HG03469 (cell line): Measurements from ENCODE around the gene DCAKD.

ENCODE experiments used
- ATAC-seq: cut with Tn5 transposase; IDR thresholded peaks from one replicate; pipeline ENCODE4 v1.9.1; 2021; ENCODE audit warnings: mild to moderate bottlenecking, moderate library complexity, moderate number of reproducible peaks; ENCODE audit not compliant: unreplicated experiment

DCAKD gene

DNA sequence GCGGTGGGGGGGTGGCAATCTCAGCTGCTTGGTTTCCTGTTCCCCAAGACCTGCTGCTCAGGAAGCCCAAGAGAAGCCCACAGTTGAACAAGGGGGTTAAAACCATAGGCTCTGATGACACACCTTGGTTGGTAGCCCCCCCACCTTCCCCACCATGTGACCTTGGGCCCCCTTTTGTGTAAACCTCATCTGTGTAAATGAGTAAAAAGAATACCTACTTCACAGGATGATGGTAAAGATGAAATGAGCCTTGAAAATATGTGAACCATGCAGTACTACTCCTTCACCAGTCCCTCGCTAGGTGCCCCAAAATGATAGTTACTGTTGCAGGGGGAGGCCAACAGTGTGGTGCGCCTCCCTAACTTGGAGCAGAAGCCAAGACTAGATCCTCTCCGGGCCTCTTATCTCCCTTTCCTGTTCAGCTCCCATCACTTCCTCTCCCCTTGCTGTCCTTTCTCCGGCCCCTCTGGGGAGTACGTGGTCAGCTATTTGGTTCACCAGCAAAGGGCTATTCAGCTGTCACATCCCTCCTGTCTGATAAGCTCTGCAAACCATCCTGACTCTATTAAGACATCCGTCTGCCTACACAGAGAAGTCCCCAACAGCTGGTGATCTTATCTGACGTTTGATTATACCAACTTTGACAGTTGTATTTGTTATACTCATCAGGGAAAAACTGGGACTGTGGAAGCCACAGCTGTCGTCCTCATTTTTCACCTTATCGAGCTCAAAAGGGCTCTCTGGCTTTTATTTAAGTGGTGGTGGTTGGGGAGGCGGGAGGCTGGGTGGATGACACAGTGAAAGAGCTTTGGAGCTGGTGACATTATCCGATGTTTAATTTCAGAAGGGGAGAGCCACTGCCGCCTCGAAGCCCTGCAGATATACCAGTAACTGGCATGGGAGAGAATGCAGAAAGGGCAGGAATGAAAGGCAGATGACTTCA lies 19.9 kb downstream of the DCAKD start:
- no peak for ATAC-seq

- no peak for ATAC-seq
These were observed 20.7 kb downstream of the DCAKD start for GRCh38 chr17:45030733-45031132.

GRCh38 chr17:45029758-45030423 lies 21.5 kb downstream of the DCAKD start:
- ATAC-seq, result no peak

DNA sequence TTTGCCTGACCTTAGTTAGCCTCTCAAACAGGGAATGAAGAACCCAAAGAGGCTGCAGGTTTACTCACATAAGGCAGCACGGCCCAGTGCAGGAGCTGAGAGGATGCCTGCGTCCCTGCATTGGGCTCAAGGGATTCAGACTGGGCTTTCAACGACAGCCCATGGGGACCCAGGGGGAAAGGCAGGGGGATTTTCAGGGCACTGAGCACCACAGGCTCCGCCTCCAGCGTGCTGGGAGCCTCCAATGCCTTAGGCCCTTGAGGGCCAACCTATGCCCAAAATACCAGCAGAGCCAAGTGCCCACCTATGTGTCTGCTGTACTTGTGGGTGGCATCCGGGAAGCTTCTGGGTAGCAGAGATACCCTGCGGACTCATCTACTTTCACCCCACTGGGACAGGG lies 22.3 kb downstream of the DCAKD start:
- no peak for ATAC-seq

DNA sequence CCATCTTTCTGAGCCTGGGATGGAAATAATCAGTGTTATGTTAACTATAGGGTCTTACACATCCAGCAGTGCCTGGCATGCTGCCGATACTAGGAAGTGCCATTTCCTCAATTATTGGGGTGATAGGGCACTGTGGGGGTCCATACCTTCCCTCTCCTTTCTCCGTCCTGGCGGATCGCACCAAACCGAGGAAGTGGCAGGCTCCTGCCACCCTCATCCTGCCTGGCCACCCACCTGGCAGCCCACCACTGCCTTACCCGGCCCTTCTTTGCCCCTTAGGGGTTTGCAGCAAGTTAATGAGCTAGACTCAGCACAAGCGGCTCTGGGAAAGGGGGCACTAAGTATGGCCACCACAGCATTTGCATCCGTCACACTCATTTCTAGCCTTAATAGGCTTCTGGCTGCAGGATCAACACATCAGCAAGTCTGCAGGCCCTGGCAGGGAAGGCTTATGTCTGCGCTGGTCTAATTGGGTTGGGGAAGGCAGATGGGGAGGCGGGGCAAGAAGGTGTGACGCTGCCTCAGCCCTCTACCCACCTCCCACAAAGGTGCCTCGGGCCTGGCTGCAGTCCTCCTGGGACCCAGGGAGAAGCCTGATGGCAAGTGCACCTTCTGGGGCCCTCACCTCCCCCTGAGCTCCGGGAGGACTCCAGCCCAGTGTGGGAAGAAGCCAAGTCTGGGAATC lies 28.6 kb downstream of the DCAKD start:
- no peak for ATAC-seq

DNA sequence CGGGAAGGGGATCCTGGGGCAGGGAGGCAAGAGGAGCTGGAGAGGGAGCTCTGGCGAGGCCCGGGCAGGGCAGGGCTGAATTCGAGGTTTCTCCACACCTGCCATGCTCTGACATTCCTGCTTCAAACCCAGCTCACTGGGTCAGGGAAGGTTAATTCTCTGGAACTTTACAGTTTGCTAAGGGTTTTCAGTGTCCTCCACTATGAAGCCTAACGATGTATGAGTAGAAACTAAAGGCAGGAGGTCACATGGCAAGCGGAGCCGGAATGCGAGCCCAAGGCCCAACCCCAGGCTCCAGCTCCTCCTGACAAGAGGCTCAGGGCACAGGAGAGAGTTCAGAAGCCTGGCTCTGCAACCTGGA lies 29.2 kb downstream of the DCAKD start:
- no peak for ATAC-seq

- no peak for ATAC-seq
These were observed 29.7 kb downstream of the DCAKD start for GRCh38 chr17:45021607-45022287.

- ATAC-seq, result no peak
These were observed 30.9 kb downstream of the DCAKD start for GRCh38 chr17:45020354-45021138.

- no peak for ATAC-seq
These were observed 32.4 kb downstream of the DCAKD start for GRCh38 chr17:45018848-45019711.

GRCh38 chr17:45018514-45018847 lies 33.0 kb downstream of the DCAKD start:
- no peak for ATAC-seq

DNA sequence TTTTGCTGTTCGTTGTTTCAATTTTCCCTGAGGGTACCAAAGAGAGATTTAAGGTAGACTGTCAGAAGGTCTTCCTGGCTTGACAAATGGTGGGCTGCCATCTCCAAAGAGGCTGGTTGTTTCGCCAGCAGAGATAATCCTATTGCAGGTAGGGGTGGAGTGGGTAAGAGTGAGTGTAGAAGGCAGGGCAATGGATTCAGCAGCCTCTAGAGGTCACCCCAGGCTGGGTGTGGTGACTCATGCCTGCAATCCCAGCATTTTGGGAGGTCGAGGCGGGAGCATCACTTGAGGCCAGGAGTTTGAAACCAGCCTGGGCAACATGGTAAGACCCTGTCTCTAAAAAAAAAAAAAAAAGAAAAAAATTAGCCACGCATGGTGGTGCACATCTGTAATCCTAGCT lies 34.6 kb downstream of the DCAKD start:
- ATAC-seq, result no peak

- no peak for ATAC-seq
These were observed 35.2 kb downstream of the DCAKD start for GRCh38 chr17:45016237-45016636.

DNA sequence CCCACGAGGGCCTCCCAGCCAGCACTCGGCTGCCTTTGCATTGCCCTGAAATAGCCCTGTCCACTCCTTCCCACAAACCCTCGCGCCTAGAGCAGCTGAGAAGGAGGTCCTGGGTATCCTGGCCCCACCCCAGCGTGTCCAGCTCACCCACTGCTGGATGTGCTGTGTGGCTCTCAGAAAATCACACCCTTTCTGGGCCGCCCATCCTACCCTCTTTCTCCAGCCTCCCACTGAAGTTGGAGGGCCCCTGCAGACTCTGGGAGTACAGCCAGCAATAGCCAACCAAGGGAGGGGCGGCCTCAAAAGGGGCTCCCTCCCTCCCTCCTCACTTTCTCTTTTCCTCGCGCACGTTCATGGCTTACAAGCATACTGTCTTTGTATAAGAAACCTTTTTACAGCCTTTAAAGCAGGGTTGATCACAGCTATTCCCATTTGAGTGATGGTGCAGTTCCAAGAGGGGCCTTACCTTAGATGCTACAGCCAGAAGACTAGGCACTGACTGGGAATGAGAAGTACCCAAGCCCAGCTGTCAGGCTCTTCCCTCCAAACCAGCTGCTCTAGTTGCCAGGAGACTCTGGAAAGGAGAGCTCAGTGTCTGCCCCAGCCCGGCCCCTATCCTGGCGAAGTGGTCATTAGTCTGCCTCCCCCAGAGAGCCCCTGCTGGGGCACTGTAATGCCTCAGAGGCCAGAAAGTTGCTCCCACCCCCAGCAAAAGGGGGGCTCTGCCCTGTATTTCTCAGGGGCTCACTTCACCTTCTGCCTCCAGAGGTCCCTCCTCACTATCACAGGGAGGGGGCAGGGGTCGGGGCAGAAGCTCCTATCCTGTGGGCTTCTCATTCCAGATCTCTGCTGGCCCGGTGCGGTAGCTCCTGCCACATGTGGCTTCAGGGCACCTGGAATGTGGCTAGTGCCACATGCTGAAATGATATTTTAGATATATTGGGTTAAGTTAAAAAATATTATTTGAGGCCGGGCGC lies 38.1 kb downstream of the DCAKD start:
- ATAC-seq, result no peak

GRCh38 chr17:45011767-45012166 lies 39.7 kb downstream of the DCAKD start:
- no peak for ATAC-seq

DNA sequence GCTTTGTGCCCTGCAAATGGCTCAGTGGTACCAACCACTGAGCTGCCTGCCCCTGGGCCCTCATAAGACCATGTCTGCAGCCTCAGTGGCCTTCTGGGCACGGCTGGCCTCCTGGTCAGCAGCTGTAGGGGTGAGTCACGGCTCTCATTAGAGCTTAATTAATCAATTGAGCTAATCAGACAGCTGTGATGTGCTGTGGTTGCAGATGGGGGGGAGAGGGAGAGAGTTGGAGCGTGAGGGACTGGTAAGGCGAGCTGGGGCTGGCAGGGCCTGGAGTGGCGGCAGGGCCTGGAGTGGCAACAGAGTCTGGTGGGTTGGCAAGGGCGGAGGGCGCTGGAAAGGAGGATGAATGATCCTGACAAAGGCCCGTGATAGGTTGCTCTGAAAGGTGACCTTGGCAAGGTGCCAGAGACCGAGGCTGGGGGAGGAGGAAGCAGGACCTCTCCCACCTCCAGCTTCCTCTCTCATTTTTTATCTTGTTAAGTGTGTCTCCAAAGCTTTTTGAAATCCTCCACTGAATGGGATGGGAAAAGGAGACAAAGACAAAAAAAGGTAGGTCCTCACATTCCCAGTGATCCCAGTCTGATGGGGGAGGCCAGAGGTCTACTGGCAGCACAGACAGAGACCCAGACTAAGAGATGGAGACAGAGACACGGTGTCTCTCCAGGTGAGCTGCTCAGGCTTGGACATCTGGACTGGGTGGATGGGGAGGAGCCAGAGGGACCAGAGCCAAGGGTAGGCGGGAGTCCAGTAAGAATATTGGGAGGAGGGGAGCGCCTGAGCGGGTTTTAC lies 41.6 kb downstream of the DCAKD start:
- no peak for ATAC-seq

DNA sequence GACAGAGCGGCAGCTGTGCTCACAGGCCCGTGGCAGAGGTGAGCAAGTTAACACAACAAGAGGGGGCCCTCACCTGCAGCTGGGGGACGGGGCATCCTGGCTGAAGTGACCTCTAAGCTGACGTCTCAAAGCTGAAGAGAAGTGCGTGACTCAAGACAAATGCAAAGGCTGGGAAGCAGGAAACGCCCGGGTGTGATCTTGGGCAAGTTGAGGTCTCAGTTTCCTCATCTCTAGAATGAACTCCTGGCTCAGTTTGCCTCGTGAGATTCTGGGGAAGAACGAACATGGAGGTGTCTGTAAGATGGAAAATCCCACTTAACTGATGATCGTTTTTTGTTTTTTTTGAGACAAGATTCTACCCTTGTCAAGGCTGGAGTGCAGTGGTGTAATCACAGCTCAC lies 43.2 kb downstream of the DCAKD start:
- ATAC-seq, result no peak

- ATAC-seq, result no peak
These were observed 44.4 kb downstream of the DCAKD start for GRCh38 chr17:45006927-45007461.
